HepG2 (cell line): Measurements from ENCODE around the gene CTBP1. TPM values are rescaled to one million over a fixed set of nuclear protein-coding genes. Genes with fewer than 3 reads are reported as not detected.

ENCODE experiments used
- ADNP ChIP-seq: sonication (generic); formaldehyde crosslinking; IDR thresholded peaks from 2 replicates; pipeline ENCODE4 v1.4.0; 2020; ENCODE audit warnings: missing genetic modification reagents
- CSRNP2 ChIP-seq: sonication (generic); formaldehyde crosslinking; conservative IDR thresholded peaks from 2 replicates; pipeline ENCODE4 v1.8.0; 2022; ENCODE audit warnings: low read depth, missing genetic modification reagents
- HBP1 ChIP-seq: IDR thresholded peaks from 2 replicates; pipeline ENCODE4 v1.6.1; 2016; ENCODE audit warnings: low read depth, control low read depth
- IKZF1 ChIP-seq: fragments of 450-650 bp; IDR thresholded peaks from 2 replicates; pipeline ENCODE4 v1.7.1; 2016
- KLF13 ChIP-seq: sonication (generic); formaldehyde crosslinking; IDR thresholded peaks from 2 replicates; pipeline ENCODE4 v1.4.0; 2020; ENCODE audit warnings: mild to moderate bottlenecking, missing genetic modification reagents
- MAZ ChIP-seq, 2 experiments: sonication (generic) in 1 of 2; formaldehyde crosslinking in 1 of 2; IDR thresholded peaks; 2 replicates each; pipeline versions ENCODE4 v1.5.0 to v1.6.1; 2012 to 2020; ENCODE audit warnings: low read depth in 2 of 2, mild to moderate bottlenecking in 2 of 2, borderline replicate concordance in 1 of 2, improper control_type of control experiment in 1 of 2, low read length in 1 of 2, missing genetic modification reagents in 1 of 2, moderate library complexity in 1 of 2
- MIER3 ChIP-seq: IDR thresholded peaks from 2 replicates; pipeline ENCODE4 v1.6.1; 2016; ENCODE audit warnings: missing compliant biosample characterization, borderline replicate concordance
- NCOA1 ChIP-seq: sonication (generic); formaldehyde crosslinking; IDR thresholded peaks from 2 replicates; pipeline ENCODE4 v1.9.0; 2021; ENCODE audit warnings: missing genetic modification reagents
- RBM22 ChIP-seq: fragments of 200-400 bp; formaldehyde crosslinking; optimal IDR thresholded peaks from 2 replicates; pipeline ENCODE3; 2017; ENCODE audit warnings: mild to moderate bottlenecking, low read length, moderate library complexity
- RFXANK ChIP-seq: IDR thresholded peaks from 2 replicates; pipeline ENCODE4 v1.6.1; 2016
- RXRA ChIP-seq: sonication (generic); formaldehyde crosslinking; IDR thresholded peaks from 2 replicates; pipeline ENCODE4 v1.5.1; 2020; ENCODE audit warnings: missing genetic modification reagents
- SMARCC2 ChIP-seq: fragments of 450-650 bp; IDR thresholded peaks from 2 replicates; pipeline ENCODE4 v1.6.1; 2017; ENCODE audit warnings: antibody characterized with exemption, mild to moderate bottlenecking
- TP53 ChIP-seq: sonication (generic); formaldehyde crosslinking; conservative IDR thresholded peaks from 2 replicates; pipeline ENCODE4 v1.4.0; 2020; ENCODE audit warnings: missing genetic modification reagents
- ZBTB14 ChIP-seq: sonication (generic); formaldehyde crosslinking; IDR thresholded peaks from 2 replicates; pipeline ENCODE4 v1.4.0; 2020; ENCODE audit warnings: missing genetic modification reagents
- ZKSCAN5 ChIP-seq: sonication (generic); formaldehyde crosslinking; IDR thresholded peaks from 2 replicates; pipeline ENCODE4 v1.5.1; 2020; ENCODE audit warnings: mild to moderate bottlenecking, missing genetic modification reagents
- ZMAT5 ChIP-seq: sonication (generic); formaldehyde crosslinking; IDR thresholded peaks from 2 replicates; pipeline ENCODE4 v1.5.0; 2020; ENCODE audit warnings: mild to moderate bottlenecking, low read depth, missing genetic modification reagents, borderline replicate concordance
- ZMYM4 ChIP-seq: sonication (generic); formaldehyde crosslinking; IDR thresholded peaks from 2 replicates; pipeline ENCODE4 v1.8.1; 2023; ENCODE audit warnings: mild to moderate bottlenecking, missing genetic modification reagents
- ZNF101 ChIP-seq: sonication (generic); formaldehyde crosslinking; IDR thresholded peaks from 2 replicates; pipeline ENCODE4 v1.4.0; 2020; ENCODE audit warnings: mild to moderate bottlenecking, low read depth, missing genetic modification reagents, borderline replicate concordance
- ZNF282 ChIP-seq: fragments of 450-650 bp; IDR thresholded peaks from 2 replicates; pipeline ENCODE4 v1.6.1; 2018; ENCODE audit not compliant: partially characterized antibody
- ZNF549 ChIP-seq: sonication (generic); formaldehyde crosslinking; IDR thresholded peaks from 2 replicates; pipeline ENCODE4 v1.5.0; 2020; ENCODE audit warnings: missing genetic modification reagents
- ZNF678 ChIP-seq: sonication (generic); formaldehyde crosslinking; IDR thresholded peaks from 2 replicates; pipeline ENCODE4 v1.4.0; 2020; ENCODE audit warnings: mild to moderate bottlenecking, missing genetic modification reagents
- ZNF7 ChIP-seq: IDR thresholded peaks from 2 replicates; pipeline ENCODE4 v1.6.1; 2016; ENCODE audit warnings: missing biosample characterization, missing genetic modification reagents
- ZNF740 ChIP-seq: sonication (generic); formaldehyde crosslinking; IDR thresholded peaks from 2 replicates; pipeline ENCODE4 v1.4.0; 2020; ENCODE audit warnings: missing genetic modification reagents
- ZNF747 ChIP-seq: sonication (generic); formaldehyde crosslinking; IDR thresholded peaks from 2 replicates; pipeline ENCODE4 v1.8.1; 2023; ENCODE audit warnings: missing genetic modification reagents, mild to moderate bottlenecking, borderline replicate concordance
- polyA plus RNA-seq, 8 experiments: library from polyadenylated mRNA; depleted of rRNA in 3 of 8; stranded (reverse) in 7 of 8; unstranded in 1 of 8; fragments of >200 nt; fragmentation: Illumina TruSeq in 4 of 8; extraction: Trizol in 4 of 8; gene quantifications; 2 replicates each; pipeline versions ENCODE4 v1.2.1 to v1.2.3, GENCODE V29; 2011 to 2016; ENCODE audit warnings: low read depth in 4 of 8, missing spikeins in 1 of 8, mixed read lengths in 1 of 8; ENCODE audit not compliant: insufficient read depth in 1 of 8
- total RNA-seq, 5 experiments: library from RNA; depleted of rRNA; stranded (reverse); fragments of >200 nt; fragmentation: Illumina TruSeq; extraction: Trizol; gene quantifications; 2 replicates each; pipeline ENCODE4 v1.2.3, GENCODE V29; 2016; ENCODE audit warnings: low read depth in 1 of 5

The CTBP1 gene
- total and polyA plus RNA-seq, 2 of the 13 experiments (the other 11 are each of a cell fraction or from before 2014, with no cell fraction given), result 78.5 to 112 TPM

- TF ChIP-seq ZKSCAN5 (CRISPR knock-in tag) (peak; percentile 59; the same call in 1 of the 2 replicates), RXRA (CRISPR knock-in tag) (peak; percentile 90), HBP1 (0 out of 2 replicates have a peak, but pooled peaks have one; percentile 69), IKZF1 (no peak), KLF13 (CRISPR knock-in tag) (no peak), ZBTB14 (CRISPR knock-in tag) (no peak), ZNF678 (CRISPR knock-in tag) (no peak), ZMYM4 (CRISPR knock-in tag) (0 out of 2 replicates have a peak, but pooled peaks have one; percentile 47), ZNF549 (CRISPR knock-in tag) (0 out of 2 replicates have a peak, but pooled peaks have one; percentile 68), MIER3 (peak; percentile 87; the same call in 1 of the 2 replicates), SMARCC2 (no peak), ZMAT5 (CRISPR knock-in tag) (no peak), ZNF282 (no peak), ZNF740 (peak; percentile 61), CSRNP2 (CRISPR knock-in tag) (no peak), ADNP (CRISPR knock-in tag) (no peak), MAZ (IDR thresholded peaks at IDR 0.05; ENCODE audit: borderline replicate concordance, low read depth, low read length) (peak; percentile 59; the same call in 1 of the 2 replicates), MAZ (CRISPR knock-in tag; IDR thresholded peaks at IDR 0.05; ENCODE audit: low read depth) (no peak; the same call in none of the 2 replicates), ZNF747 (CRISPR knock-in tag) (peak; percentile 91), ZNF7 (CRISPR knock-in tag) (peak; percentile 34; the same call in 1 of the 2 replicates), RBM22 (no peak), RFXANK (CRISPR knock-in tag) (peak; percentile 83; the same call in 1 of the 2 replicates), ZNF101 (CRISPR knock-in tag) (no peak), NCOA1 (CRISPR knock-in tag) (no peak; the same call in 1 of the 2 replicates), TP53 (no peak)
Observed at GRCh38 chr4:1204828-1205585, 43.9 kb downstream of the CTBP1 start (continued).
